WI38 (cell line): ENCODE results near the gene PIK3CB.
"Not testable (repeated sequence)": the region's sequence is repeated elsewhere in the genome, so short reads cannot be mapped to it uniquely, and the experiment has no call there.

Source experiments
- H3K4me3 ChIP-seq: 2 replicates; pipeline ENCODE4 v1.5.1; 2011; ENCODE audit warnings: low read depth, mild to moderate bottlenecking, control low read depth, low read length
- TF ChIP-seq, protein P1 (sequence below): IDR thresholded peaks from 2 replicates; pipeline ENCODE4 v1.5.1; 2012; ENCODE audit warnings: low read depth, mild to moderate bottlenecking, control low read depth, low read length

PIK3CB gene

GRCh38 chr3:138845771-138846173 is 11.0 kb upstream of the PIK3CB start:
- no peak overlapping the region for H3K4me3 ChIP-seq

DNA sequence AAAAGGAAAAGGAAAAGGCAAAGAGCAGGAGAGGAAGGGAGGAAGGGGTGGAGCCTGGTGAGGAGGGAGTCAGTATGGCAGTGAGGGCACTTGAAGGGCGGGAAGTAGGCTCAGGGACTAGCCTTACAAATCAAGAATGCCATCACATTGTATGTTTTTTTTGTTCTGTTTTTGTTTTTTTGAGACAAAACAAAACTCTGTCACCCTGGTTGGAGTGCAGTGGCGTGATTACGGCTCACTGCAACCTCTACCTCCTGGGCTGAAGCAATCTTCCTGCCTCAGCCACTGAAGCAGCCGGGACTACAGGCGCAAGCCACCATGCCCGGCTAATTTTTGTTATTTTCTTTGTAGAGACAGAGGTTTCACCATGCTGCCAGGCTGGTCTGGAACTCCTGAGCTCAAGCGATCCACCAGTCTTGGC is 10.5 kb upstream of the PIK3CB start:
- no peak overlapping the region for H3K4me3 ChIP-seq
- TF ChIP-seq, protein P1, sequence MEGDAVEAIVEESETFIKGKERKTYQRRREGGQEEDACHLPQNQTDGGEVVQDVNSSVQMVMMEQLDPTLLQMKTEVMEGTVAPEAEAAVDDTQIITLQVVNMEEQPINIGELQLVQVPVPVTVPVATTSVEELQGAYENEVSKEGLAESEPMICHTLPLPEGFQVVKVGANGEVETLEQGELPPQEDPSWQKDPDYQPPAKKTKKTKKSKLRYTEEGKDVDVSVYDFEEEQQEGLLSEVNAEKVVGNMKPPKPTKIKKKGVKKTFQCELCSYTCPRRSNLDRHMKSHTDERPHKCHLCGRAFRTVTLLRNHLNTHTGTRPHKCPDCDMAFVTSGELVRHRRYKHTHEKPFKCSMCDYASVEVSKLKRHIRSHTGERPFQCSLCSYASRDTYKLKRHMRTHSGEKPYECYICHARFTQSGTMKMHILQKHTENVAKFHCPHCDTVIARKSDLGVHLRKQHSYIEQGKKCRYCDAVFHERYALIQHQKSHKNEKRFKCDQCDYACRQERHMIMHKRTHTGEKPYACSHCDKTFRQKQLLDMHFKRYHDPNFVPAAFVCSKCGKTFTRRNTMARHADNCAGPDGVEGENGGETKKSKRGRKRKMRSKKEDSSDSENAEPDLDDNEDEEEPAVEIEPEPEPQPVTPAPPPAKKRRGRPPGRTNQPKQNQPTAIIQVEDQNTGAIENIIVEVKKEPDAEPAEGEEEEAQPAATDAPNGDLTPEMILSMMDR = no peak

More at GRCh38 chr3:138845771-138846173, 11.0 kb upstream of the PIK3CB start:
- TF ChIP-seq, protein P1 = no peak

DNA sequence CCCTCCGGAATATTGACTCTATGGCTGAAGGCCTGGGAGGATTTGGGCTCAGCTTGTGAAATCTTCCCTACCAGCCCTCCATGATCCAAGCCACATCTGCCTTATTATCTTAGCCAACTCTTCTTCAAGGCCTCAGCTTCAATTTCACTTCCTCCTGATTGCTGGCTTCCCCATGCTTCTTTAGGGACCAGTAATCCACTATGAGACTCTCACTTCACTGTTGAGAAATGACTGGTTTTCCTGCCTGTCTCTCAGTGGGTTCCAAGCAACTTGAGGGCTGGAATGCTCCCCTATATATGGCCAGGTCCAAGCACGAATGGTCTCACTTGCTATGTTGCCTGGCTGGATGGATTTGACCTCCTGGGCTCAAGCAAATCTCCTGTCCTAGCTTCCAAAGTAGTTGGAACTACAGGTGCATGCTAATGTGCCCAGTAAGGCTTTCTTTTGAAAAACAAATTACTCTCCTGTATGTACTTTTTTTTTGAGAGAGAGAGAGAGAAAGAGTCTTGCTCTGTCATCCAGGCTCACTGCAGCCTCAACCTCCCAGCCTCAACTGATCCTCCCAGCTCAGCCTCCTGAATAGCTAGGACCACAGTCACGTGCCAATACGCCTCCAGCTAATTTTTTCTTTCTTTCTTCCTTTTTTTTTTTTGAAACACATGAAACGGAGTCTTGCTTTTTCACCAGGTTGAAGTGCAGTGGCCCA is 7.9 kb upstream of the PIK3CB start:
- H3K4me3 ChIP-seq = no peak overlapping the region
- TF ChIP-seq, protein P1 = no peak

DNA sequence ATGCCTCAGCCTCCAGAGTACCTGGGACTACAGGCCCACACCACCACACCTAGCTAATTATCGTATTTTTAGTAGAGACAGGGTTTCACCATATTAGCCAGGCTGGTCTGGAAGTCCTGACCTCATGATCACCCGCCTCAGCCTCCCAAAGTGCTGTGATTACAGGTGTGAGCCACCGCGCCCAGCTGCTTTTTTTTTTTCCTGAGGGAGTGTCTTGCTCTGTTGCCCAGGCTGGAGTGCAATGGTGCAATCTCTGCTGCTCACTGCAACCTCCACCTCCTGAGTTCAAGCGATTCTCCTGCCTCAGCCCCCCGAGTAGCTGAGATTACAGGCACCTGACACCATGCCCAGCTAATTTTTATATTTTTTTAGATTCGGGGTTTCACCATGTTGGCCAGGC is 3.7 kb upstream of the PIK3CB start:
- not testable (repeated sequence) for H3K4me3 ChIP-seq

DNA sequence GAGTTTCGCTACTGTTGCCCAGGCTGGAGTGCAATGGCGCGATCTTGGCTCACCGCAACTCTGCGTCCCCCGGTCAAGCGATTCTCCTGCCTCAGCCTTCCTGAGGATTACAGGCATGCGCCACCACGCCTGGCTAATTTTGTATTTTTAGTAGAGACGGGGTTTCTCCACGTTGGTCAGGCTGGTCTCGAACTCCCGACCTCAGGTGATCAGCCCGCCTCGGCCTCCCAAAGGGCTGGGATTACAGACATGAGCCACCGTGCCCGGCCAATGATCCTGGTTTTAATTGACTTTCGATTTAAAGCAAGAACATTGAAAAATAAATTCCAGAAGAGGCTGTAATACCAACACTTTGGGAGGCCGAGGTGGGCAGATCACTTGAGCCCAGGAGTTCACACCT is 1.1 kb upstream of the PIK3CB start:
- not testable (repeated sequence) for H3K4me3 ChIP-seq

DNA sequence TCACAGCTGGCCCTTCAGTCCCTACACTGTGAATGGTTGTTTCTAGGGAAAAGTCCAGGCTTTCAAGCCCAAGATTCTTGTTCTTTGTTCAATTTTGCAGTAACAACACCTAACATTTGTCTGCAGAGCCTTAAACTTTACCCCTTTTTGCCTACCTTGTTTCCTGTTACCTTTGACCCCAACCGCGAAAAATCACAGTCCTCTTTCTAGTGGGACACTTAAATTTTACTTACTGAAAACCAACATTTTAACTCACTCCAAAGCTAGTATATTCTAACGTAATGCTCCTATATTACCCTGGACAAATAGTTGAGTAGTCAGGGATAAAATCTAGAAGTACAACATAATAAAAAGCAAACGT is 649 bp upstream of the PIK3CB start:
- TF ChIP-seq, protein P1 = no peak
- H3K4me3 ChIP-seq = peak overlapping the region; percentile 86

DNA sequence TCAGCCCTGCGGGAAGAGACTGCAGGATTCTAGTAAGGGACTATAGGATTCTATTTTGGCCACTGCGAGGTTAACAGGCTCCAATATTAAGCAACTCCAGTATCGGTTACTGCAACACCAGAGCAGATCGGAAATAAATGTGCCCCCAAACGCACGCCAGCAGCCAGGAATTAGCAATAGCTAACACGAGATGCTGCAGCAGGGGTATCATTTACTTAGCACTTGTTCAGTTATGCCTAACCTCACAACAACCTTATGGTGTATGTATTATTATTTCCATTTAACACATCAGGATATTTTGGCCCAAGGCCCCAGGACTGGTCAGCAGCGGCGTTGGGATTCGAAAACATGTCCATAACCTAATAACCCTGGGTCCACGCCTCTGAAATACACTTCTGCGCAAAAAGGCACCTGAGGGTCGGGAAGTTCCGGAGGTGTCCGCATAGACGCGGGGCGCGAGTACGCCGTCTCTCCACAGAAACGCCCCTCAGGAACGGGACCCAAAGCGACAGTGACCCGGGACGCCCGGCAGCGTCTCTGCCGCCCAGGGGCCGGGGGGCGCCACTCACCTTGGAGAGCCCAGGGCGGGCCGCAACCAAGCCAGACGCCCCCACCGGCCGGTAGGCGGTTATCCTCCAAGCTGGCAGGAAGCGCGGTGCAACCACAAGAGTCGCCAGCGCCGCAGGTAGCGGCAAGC is 681 bp downstream of the PIK3CB start:
- peak overlapping the region; percentile 86 for H3K4me3 ChIP-seq
- TF ChIP-seq, protein P1 = no peak

DNA sequence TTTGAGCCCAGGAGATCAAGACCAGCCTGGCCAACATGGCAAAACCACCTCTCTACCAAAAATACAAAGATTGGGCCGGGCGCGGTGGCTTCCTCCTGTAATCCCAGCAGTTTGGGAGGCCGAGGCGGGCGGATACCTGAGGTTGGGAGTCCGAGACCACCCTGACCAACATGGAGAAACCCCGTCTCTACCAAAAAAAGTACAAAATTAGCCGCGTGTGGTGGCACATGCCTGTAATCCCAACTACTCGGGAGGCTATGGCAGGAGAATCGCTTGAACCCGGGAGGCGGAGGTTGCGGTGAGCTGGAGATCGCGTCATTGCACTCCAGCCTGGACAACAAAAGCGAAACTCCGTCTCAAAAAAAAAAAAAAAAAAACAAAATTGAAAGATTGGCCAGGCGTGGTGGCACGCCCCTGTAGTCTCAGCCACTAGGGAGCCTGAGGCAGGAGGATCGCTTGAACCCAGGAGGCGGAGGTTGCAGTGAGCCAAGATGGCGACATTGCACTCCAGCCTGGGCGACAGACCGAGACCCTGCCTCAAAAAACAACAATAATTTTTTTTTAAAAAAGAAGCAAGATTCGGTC is 2.2 kb downstream of the PIK3CB start:
- not testable (repeated sequence) for H3K4me3 ChIP-seq
